RWPE2 (cell line): ENCODE results near the gene PCDHGA11.
"Not testable (repeated sequence)": the region's sequence is repeated elsewhere in the genome, so short reads cannot be mapped to it uniquely, and the experiment has no call there.

Source experiments
- ATAC-seq: fragments of 200-7000 bp; cut with Tn5 transposase; 3 replicates; pipeline ENCODE4 v1.9.1; 2021; ENCODE audit warnings: low read depth
- DNase-seq: peaks from one replicate; pipeline ENCODE4 v3.0.0-alpha.2; 2020; ENCODE audit warnings: low spot score
- H3K27ac ChIP-seq: fragments of 450-650 bp; 2 replicates; pipeline ENCODE4 v1.5.1; 2017; ENCODE audit warnings: mild to moderate bottlenecking; ENCODE audit not compliant: poor library complexity, severe bottlenecking
- H3K27me3 ChIP-seq: fragments of 250-450 bp; sonication (Bioruptor Pico); 2 replicates; pipeline ENCODE4 v1.5.1; 2021; ENCODE audit warnings: mild to moderate bottlenecking, moderate library complexity; ENCODE audit not compliant: insufficient read depth, poor library complexity, severe bottlenecking
- H3K36me3 ChIP-seq: fragments of 250-450 bp; sonication (Bioruptor Pico); 2 replicates; pipeline ENCODE4 v1.5.1; 2020; ENCODE audit warnings: low read depth, mild to moderate bottlenecking, moderate library complexity
- H3K4me1 ChIP-seq: fragments of 250-450 bp; sonication (Bioruptor Pico); 2 replicates; pipeline ENCODE4 v1.5.1; 2021; ENCODE audit warnings: mild to moderate bottlenecking, moderate library complexity; ENCODE audit not compliant: insufficient read depth, poor library complexity, severe bottlenecking
- H3K4me3 ChIP-seq: fragments of 250-450 bp; sonication (Bioruptor Pico); 2 replicates; pipeline ENCODE4 v1.5.1; 2021; ENCODE audit warnings: mild to moderate bottlenecking, moderate library complexity; ENCODE audit not compliant: severe bottlenecking
- H3K9me3 ChIP-seq: fragments of 250-450 bp; sonication (Bioruptor Pico); 2 replicates; pipeline ENCODE4 v1.5.1; 2021; ENCODE audit warnings: mild to moderate bottlenecking, moderate library complexity; ENCODE audit not compliant: severe bottlenecking
- CTCF ChIP-seq: fragments of 450-650 bp; IDR thresholded peaks from one replicate; pipeline ENCODE4 v1.5.1; 2017; ENCODE audit warnings: mild to moderate bottlenecking, moderate library complexity; ENCODE audit not compliant: poor library complexity, severe bottlenecking

The PCDHGA11 gene

GRCh38 chr5:141430332-141431113 lies 9.7 kb downstream of the PCDHGA11 start, which contains the start of gene PCDHGA12:
Gene PCDHGA12, plus strand, starts transcription at chr5:141430507. Its CDS starts 253 bp downstream, at chr5:141430760.
- Histone ChIP-seq H3K4me3 (peak within 1 kb of the TSS; percentile 17), H3K36me3 (no peaks in the 10 kb centered on the region), H3K9me3 (peaks cover 45% of the 10 kb centered on the region), H3K4me1 (no peaks in the 10 kb centered on the region), H3K27me3 (peaks cover 13% of the 10 kb centered on the region), H3K27ac (no peak within 1 kb of the TSS)
- ATAC-seq (peak; percentile 86), DNase-seq (no peak)
- TF ChIP-seq CTCF: peak; percentile 81

GRCh38 chr5:141431286-141431685 lies 10.4 kb downstream of the PCDHGA11 start:
- no peak for DNase-seq
- Histone ChIP-seq H3K4me3 (no peak overlapping the region), H3K27me3 (peaks cover 13% of the 10 kb centered on the region), H3K4me1 (no peaks in the 10 kb centered on the region), H3K27ac (no peak overlapping the region), H3K9me3 (peaks cover 40% of the 10 kb centered on the region), H3K36me3 (no peaks in the 10 kb centered on the region)
- no peak for TF ChIP-seq CTCF
- ATAC-seq: no peak

- not testable (repeated sequence) for DNase-seq, ATAC-seq, H3K4me1 ChIP-seq, H3K4me3 ChIP-seq, H3K27me3 ChIP-seq, H3K27ac ChIP-seq, H3K36me3 ChIP-seq
- peaks cover 36% of the 10 kb centered on the region for H3K9me3 ChIP-seq
Measured at GRCh38 chr5:141432308-141432707, 11.5 kb downstream of the PCDHGA11 start.

- H3K9me3 ChIP-seq: peaks cover 32% of the 10 kb centered on the region
- ATAC-seq, DNase-seq: not testable (repeated sequence)
Measured at GRCh38 chr5:141432726-141433125, 11.9 kb downstream of the PCDHGA11 start.

GRCh38 chr5:141434006-141434405 lies 13.2 kb downstream of the PCDHGA11 start:
- Histone ChIP-seq H3K27ac (no peak overlapping the region), H3K9me3 (peaks cover 29% of the 10 kb centered on the region), H3K4me1 (no peaks in the 10 kb centered on the region), H3K4me3 (no peak overlapping the region), H3K36me3 (no peaks in the 10 kb centered on the region), H3K27me3 (peaks cover 8% of the 10 kb centered on the region)
- no peak for TF ChIP-seq CTCF
- no peak for ATAC-seq
- no peak for DNase-seq

More at GRCh38 chr5:141432726-141433125, 11.9 kb downstream of the PCDHGA11 start:
- H3K4me1 ChIP-seq, H3K27me3 ChIP-seq, H3K27ac ChIP-seq, H3K4me3 ChIP-seq, H3K36me3 ChIP-seq: not testable (repeated sequence)

GRCh38 chr5:141437221-141437620 lies 16.4 kb downstream of the PCDHGA11 start:
- Histone ChIP-seq H3K9me3 (peaks cover under 1% of the 10 kb centered on the region), H3K4me3 (no peak overlapping the region), H3K36me3 (no peaks in the 10 kb centered on the region), H3K4me1 (no peaks in the 10 kb centered on the region), H3K27ac (no peak overlapping the region), H3K27me3 (no peaks in the 10 kb centered on the region)
- no peak for TF ChIP-seq CTCF
- DNase-seq (no peak), ATAC-seq (no peak)
